Heart left ventricle (tissue), 16 donors: ENCODE measurements around the gene C1orf53. TPM values are rescaled to one million over a fixed set of nuclear protein-coding genes. Genes with fewer than 3 reads are reported as not detected.

ENCODE experiments used
- ATAC-seq, 4 donors: fragments of 200-7000 bp; cut with Tn5 transposase; one replicate each; pipeline ENCODE4 v1.9.1; 2020 to 2022; ENCODE audit warnings: moderate library complexity in 4 of 4, mild to moderate bottlenecking in 3 of 4, moderate number of reproducible peaks in 1 of 4
- DNase-seq, 5 donors: peaks; one replicate each; pipeline ENCODE4 v3.0.0-alpha.2; 2020
- H3K27ac ChIP-seq, 12 donors: fragments of 200-600 bp; sonication (generic) in 4 of 12; one replicate each; pipeline versions ENCODE4 v1.5.0 to v1.8.0; 2016 to 2022; ENCODE audit warnings: mild to moderate bottlenecking in 2 of 12
- H3K27me3 ChIP-seq, 9 donors: fragments of 200-600 bp; sonication (generic) in 2 of 9; one replicate each; pipeline versions ENCODE4 v1.5.1 to v1.8.0; 2016 to 2022; ENCODE audit warnings: mild to moderate bottlenecking in 3 of 9
- H3K36me3 ChIP-seq, 9 donors: fragments of 200-600 bp; sonication (generic) in 2 of 9; one replicate each; pipeline versions ENCODE4 v1.5.0 to v1.8.0; 2018 to 2022; ENCODE audit warnings: mild to moderate bottlenecking in 2 of 9
- H3K4me1 ChIP-seq, 12 donors: fragments of 200-600 bp; sonication (generic) in 4 of 12; one replicate each; pipeline versions ENCODE4 v1.5.0 to v1.8.0; 2016 to 2022; ENCODE audit warnings: mild to moderate bottlenecking in 3 of 12
- H3K4me3 ChIP-seq, 12 donors: fragments of 200-600 bp; sonication (generic) in 4 of 12; one replicate each; pipeline versions ENCODE4 v1.5.0 to v1.8.0; 2017 to 2022; ENCODE audit warnings: mild to moderate bottlenecking in 9 of 12, moderate library complexity in 4 of 12
- H3K9me3 ChIP-seq, 12 donors: fragments of 200-600 bp; sonication (generic) in 4 of 12; one replicate each; pipeline versions ENCODE4 v1.5.0 to v1.8.0; 2016 to 2022; ENCODE audit warnings: mild to moderate bottlenecking in 1 of 12
- POLR2A ChIP-seq, 2 donors: fragments of 450-650 bp; IDR thresholded peaks; one replicate each; pipeline ENCODE4 v1.6.1; 2017; ENCODE audit warnings: antibody characterized with exemption in 2 of 2, mild to moderate bottlenecking in 2 of 2, moderate library complexity in 2 of 2
- WGBS, 4 donors: extraction: QIAGEN DNeasy Blood & Tissue Kit in 2 of 4; methylation state at CpG; one replicate each; pipeline versions ENCODE4 v1.1.5 to v1.1.7; 2013 to 2018; 5-methylcytosine and 5-hydroxymethylcytosine counted together
- intact Hi-C, 10 donors: fragments of 100-400 bp; cut with DNase I; formaldehyde crosslinking; loops; one replicate each; pipeline versions ENCODE4 v1.11.1 to v1.14.2; 2022
- polyA plus RNA-seq, 2 donors: library from polyadenylated mRNA; stranded (reverse); fragments of 200-250 nt; gene quantifications; one replicate each; pipeline ENCODE4 v1.2.3, GENCODE V29; 2013
- total RNA-seq, 9 donors: library from RNA; depleted of rRNA in 2 of 9; stranded (reverse); fragments of >200 nt in 2 of 9; fragmentation: NEBNext Ultra II Directional in 3 of 9; extraction: Animal tissue kit (Norgen Biotek cat#: 25700) in 3 of 9; gene quantifications; one replicate each; pipeline versions ENCODE4 v1.1.0 to v1.2.4, GENCODE V29; 2016 to 2023
- TF ChIP-seq, protein P1 (sequence below), 12 donors: fragments of 200-600 bp; sonication (generic) in 4 of 12; IDR thresholded peaks; one replicate each; pipeline versions ENCODE4 v1.5.0 to v1.8.0; 2018 to 2022; ENCODE audit warnings: antibody characterized with exemption in 12 of 12, mild to moderate bottlenecking in 5 of 12
- donor health status: ischemic (EF 13 %, LVEDD 7.1; RV severe dilation, severe dysfunction).
- donor health status: healthy with polysubstance abuse.
- donor health status: DM: no; HTN: yes; CAD: no.
- donor health status: DM: no; HTN: no; CAD: no.
- donor health status: ischemic (EF 25% LVEDD 6.9; RV normal size, moderate dysfunction).
- donor health status: ischemic (EF 25% LVEDD 5.7; RV mildly dilated, moderate dysfunction).
- donor health status: healthy.
- donor health status: DM: yes; HTN: yes; CAD: no.
- donor health status: ischemic (EF 35%, LVEDD 5.7; RV mildly dilated, moderate dysfunction).
- donor health status: nonischemic (EF 11% LVEDD 7.7; RV severe dilation, severe dysfunction).
- donor health status: DM: yes; HTN: yes; CAD: no.
- donor health status: PGD.
- donor health status: ischemic (EF 29% LVEDD 5.4; RV normal size, mild dysfunction).
- donor health status: nonischemic (EF 23%, LVEDD 6.1; RV moderate dilation, normal function).

C1orf53 gene
- total and polyA plus RNA-seq, 11 donors, result 2.8 to 15.2 (median 6.8) TPM

- WGBS, 4 donors, result 71 to 88% (median 79%) methylated on average over 12 of the region's 12 CpGs
Observed at GRCh38 chr1:197923038-197923437, 20.6 kb downstream of the C1orf53 start.

DNA sequence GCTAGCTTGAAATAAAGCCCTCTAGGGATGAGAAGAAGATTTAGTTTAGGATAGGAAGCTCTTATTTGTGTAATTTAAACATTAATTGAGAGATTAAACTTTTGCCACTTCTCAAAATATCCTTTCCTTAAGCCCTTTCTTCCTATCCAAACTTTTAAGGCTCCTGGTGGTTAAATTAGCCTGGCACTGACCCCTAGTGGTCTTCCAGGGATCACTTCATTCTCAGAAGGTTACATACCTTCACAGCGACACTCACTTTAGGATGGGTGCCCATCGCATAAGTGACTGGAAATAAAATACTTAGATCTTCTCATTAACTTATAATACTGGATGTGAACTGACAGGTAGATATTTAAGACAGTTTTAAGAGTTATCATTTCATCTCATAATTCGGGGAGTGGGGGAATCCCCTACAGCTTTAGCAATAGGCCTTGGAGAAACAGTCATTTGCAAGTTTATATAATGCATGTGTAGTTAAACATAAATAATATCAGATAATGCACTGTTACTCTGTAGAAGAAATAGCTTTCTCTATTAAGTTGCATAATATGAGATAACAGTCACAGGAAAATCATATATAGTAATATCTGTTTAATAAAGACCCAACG lies 22.2 kb downstream of the C1orf53 start:
- intact Hi-C loops, result loop anchor here (2.0 to 10.0 kb wide), 7 partner anchors 230 to 540 kb away; no protein-coding TSS in a partner anchor
- no peak for DNase-seq
- Histone ChIP-seq H3K4me3 (no peak overlapping the region), H3K9me3 (no peaks in the 10 kb centered on the region), H3K36me3 (no peaks in the 10 kb centered on the region), H3K27me3 (peaks cover 17 to 84% (median 47%) of the 10 kb centered on the region in 9 donors), H3K4me1 (peaks cover 0 to 8% (median under 1%) of the 10 kb centered on the region in 12 donors), H3K27ac (no peak overlapping the region)
- WGBS, 4 donors, result 38 to 46% (median 45%) methylated on average over 4 of the region's 4 CpGs
- TF ChIP-seq, protein P1, sequence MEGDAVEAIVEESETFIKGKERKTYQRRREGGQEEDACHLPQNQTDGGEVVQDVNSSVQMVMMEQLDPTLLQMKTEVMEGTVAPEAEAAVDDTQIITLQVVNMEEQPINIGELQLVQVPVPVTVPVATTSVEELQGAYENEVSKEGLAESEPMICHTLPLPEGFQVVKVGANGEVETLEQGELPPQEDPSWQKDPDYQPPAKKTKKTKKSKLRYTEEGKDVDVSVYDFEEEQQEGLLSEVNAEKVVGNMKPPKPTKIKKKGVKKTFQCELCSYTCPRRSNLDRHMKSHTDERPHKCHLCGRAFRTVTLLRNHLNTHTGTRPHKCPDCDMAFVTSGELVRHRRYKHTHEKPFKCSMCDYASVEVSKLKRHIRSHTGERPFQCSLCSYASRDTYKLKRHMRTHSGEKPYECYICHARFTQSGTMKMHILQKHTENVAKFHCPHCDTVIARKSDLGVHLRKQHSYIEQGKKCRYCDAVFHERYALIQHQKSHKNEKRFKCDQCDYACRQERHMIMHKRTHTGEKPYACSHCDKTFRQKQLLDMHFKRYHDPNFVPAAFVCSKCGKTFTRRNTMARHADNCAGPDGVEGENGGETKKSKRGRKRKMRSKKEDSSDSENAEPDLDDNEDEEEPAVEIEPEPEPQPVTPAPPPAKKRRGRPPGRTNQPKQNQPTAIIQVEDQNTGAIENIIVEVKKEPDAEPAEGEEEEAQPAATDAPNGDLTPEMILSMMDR (IDR thresholded peaks at IDR 0.05), result peak; percentile 52 to 77 (median 66)
- no peak for TF ChIP-seq POLR2A (IDR thresholded peaks at IDR 0.05)
- ATAC-seq, result peak in 3 of 4 donors; percentile 61 to 73 (median 66)

More at GRCh38 chr1:197923038-197923437, 20.6 kb downstream of the C1orf53 start:
- Histone ChIP-seq H3K27me3 (peaks cover 25 to 84% (median 49%) of the 10 kb centered on the region in 9 donors), H3K9me3 (no peaks in the 10 kb centered on the region), H3K27ac (no peak overlapping the region), H3K36me3 (no peaks in the 10 kb centered on the region), H3K4me1 (peaks cover 0 to 20% (median 13%) of the 10 kb centered on the region in 12 donors), H3K4me3 (no peak overlapping the region)
- no peak for TF ChIP-seq POLR2A (IDR thresholded peaks at IDR 0.05)
- TF ChIP-seq, protein P1 (IDR thresholded peaks at IDR 0.05), result no peak
- ATAC-seq (no peak), DNase-seq (no peak)
- intact Hi-C loops, result loop anchor here (5.0 to 10.0 kb wide), 6 partner anchors 228 to 542 kb away; no protein-coding TSS in a partner anchor

- intact Hi-C loops, result loop anchor here in 5 of 10 donors (5.0 to 10.0 kb wide), 5 partner anchors 233 to 537 kb away; no protein-coding TSS in a partner anchor
- peaks cover 4 to 83% (median 49%) of the 10 kb centered on the region in 9 donors for H3K27me3 ChIP-seq
- DNase-seq, result no peak
- 89 to 92% (median 90%) methylated on average over 8 of the region's 8 CpGs for WGBS, 4 donors
- ATAC-seq, result no peak
- H3K4me1 ChIP-seq, result peaks cover 0 to 3% (median 0%) of the 10 kb centered on the region in 12 donors
- no peaks in the 10 kb centered on the region for H3K36me3 ChIP-seq
- no peak for TF ChIP-seq POLR2A (IDR thresholded peaks at IDR 0.05)
- TF ChIP-seq, protein P1 (IDR thresholded peaks at IDR 0.05), result no peak
- no peak overlapping the region for H3K4me3 ChIP-seq
- H3K9me3 ChIP-seq, result no peaks in the 10 kb centered on the region
- no peak overlapping the region for H3K27ac ChIP-seq
Observed at GRCh38 chr1:197927908-197928665, 25.7 kb downstream of the C1orf53 start.

DNA sequence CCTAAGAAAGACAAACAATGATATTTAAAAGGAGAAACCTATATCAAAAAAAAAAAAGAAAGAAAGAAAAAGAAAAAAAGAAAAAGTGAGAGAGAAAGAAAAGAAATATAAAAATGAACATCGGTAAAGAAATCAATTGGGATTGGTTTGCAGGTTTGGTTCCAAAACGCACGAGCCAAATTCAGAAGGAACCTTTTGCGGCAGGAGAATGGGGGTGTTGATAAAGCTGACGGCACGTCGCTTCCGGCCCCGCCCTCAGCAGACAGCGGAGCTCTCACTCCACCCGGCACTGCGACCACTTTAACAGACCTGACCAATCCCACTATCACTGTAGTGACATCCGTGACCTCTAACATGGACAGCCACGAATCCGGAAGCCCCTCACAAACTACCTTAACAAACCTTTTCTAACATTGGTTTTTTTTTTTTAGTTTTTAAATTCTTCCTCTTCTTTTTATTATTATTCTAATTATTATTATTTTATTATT lies 26.5 kb downstream of the C1orf53 start:
- 11 to 16% (median 15%) methylated on average over 15 of the region's 15 CpGs for WGBS, 4 donors

More for the DNA sequence above, 26.5 kb downstream of the C1orf53 start:
- Histone ChIP-seq H3K36me3 (no peaks in the 10 kb centered on the region), H3K4me3 (no peak overlapping the region), H3K9me3 (no peaks in the 10 kb centered on the region), H3K27me3 (peaks cover 4 to 83% (median 47%) of the 10 kb centered on the region in 9 donors), H3K4me1 (peaks cover 0 to 3% (median 0%) of the 10 kb centered on the region in 12 donors), H3K27ac (no peak overlapping the region)
- no peak for DNase-seq
- intact Hi-C loops, result loop anchor here in 5 of 10 donors (5.0 to 10.0 kb wide), 5 partner anchors 234 to 536 kb away; no protein-coding TSS in a partner anchor
- ATAC-seq, result no peak
- TF ChIP-seq, protein P1 (IDR thresholded peaks at IDR 0.05), result no peak
- no peak for TF ChIP-seq POLR2A (IDR thresholded peaks at IDR 0.05)
